ENCODE measurements around the gene MED12L.

GRCh38 chr3:151403246-151403645 lies 317.8 kb downstream of the MED12L start:
- TF ChIP-seq, protein P1, sequence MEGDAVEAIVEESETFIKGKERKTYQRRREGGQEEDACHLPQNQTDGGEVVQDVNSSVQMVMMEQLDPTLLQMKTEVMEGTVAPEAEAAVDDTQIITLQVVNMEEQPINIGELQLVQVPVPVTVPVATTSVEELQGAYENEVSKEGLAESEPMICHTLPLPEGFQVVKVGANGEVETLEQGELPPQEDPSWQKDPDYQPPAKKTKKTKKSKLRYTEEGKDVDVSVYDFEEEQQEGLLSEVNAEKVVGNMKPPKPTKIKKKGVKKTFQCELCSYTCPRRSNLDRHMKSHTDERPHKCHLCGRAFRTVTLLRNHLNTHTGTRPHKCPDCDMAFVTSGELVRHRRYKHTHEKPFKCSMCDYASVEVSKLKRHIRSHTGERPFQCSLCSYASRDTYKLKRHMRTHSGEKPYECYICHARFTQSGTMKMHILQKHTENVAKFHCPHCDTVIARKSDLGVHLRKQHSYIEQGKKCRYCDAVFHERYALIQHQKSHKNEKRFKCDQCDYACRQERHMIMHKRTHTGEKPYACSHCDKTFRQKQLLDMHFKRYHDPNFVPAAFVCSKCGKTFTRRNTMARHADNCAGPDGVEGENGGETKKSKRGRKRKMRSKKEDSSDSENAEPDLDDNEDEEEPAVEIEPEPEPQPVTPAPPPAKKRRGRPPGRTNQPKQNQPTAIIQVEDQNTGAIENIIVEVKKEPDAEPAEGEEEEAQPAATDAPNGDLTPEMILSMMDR (conservative IDR thresholded peaks at IDR 0.05; ENCODE audit: low read length): no peak
- no peak for TF ChIP-seq EZH2phosphoT487 (IDR thresholded peaks at IDR 0.05; ENCODE audit: borderline replicate concordance)

All from Loucy (cell line).